ENCODE data around the gene BMPR1A. TPM values are rescaled to one million over a fixed set of nuclear protein-coding genes. Genes with fewer than 3 reads are reported as not detected.
"Not testable (repeated sequence)": the region's sequence is repeated elsewhere in the genome, so short reads cannot be mapped to it uniquely, and the experiment has no call there.

The BMPR1A gene
- polyA plus RNA-seq, 3 donors, result 73.6 to 85.4 (median 78.2) TPM

DNA sequence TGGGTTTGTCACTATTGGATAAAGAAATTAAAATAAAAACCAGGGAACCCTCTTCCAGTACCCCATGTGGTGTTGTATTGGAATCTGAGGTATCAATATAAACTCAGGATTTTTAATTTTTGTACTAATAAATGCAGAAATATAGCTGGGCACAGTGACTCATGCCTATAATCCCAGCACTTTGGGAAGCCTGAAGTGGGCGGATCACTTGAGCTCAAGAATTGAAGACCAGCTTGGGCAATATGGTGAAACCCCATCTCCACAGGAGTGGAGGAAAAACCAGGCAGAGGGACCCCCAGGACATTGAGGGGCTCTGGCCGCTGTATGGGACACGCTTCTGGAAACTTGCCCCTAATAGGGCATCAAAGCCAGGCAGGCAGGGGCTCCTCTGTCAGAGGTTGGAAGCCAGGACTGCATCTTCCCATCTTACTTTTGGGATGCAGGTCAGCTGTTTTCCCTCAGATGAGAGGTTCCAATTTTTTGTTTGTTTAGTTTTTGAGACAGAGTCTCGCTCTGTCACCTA, 222.9 kb downstream of the BMPR1A start:
- no peak for DNase-seq (ENCODE audit: low read depth in 3 of 3, low spot score in 2 of 3)

DNA sequence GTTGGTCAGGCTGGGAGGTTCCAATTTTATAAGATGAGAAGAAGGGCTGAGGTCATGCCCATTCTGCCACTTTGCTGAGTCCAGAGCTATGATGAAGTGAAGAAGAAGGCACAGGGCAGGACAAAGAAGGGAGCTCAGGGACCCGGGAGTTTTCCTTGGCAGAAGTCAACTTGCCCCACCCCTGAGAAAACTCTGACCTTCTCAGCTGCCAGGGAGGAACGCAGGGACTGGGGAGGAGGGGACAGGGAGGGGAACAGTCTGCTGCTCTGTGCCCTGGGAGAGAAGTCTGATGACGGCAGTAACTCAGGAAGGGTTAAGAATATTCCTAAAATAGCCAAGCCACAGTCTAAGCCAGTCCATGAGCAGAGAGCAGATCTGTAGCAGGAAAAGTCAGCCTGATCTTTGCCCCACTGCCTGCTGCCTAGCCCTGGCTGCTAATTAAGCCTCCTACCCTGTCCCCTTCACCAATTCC, 223.6 kb downstream of the BMPR1A start:
- DNase-seq (ENCODE audit: low read depth in 3 of 3, low spot score in 2 of 3), result no peak

DNA sequence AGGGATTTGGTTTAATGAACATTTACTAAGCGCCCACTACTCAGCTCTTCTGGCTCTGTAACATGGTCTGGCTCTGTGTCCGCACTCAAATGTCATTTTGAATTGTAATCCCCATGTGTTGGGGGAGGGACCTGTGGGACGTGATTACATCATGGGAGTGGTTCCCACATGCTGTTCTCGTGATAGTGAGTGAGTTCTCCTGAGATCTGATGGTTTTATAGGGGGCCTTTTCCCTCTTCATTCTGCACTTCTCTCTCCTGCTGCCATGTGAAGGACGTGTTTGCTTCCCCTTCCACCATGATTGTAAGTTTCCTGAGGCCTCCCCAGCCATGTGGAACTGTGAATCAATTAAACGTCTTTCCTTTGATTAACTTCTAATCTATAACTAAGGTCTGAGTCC, 224.6 kb downstream of the BMPR1A start:
- DNase-seq (ENCODE audit: low read depth in 3 of 3, low spot score in 2 of 3), result not testable (repeated sequence)

DNA sequence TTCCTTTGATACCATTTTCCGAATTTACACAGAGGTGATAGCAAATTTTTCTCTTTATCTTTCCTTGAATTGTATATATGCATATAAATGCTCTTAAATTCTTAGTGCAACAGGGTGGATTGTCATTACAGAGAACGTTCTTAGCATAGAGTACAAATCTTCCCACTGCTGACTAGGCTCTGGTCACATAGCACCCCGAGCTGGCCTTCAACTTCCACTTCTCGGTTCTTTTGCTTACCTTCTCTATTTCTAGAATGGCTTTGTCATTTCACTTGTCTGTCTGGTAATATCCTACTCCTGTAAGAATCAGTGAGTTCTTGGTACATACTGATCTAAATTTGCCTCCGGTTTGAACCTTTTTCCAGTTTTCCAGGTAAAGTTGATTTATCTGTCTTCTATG, 225.3 kb downstream of the BMPR1A start:
- no peak for DNase-seq (ENCODE audit: low read depth in 3 of 3, low spot score in 2 of 3)

Other genes starting within 250 kb of the BMPR1A start
- gene WAPL, start 234.8 kb upstream of the BMPR1A start, polyA plus RNA-seq (ENCODE audit: insufficient read length in 3 of 3), result 10 to 100 TPM; 51.1 to 54.3 (median 51.9) TPM
- not detected for gene OPN4, start 102.1 kb upstream of the BMPR1A start, polyA plus RNA-seq (ENCODE audit: insufficient read length in 3 of 3)
- 1 to 10 TPM in 2 of 3 donors, under 1 TPM in 1; 0.72 to 1.7 (median 1.2) TPM for gene LDB3, start 88.1 kb upstream of the BMPR1A start, polyA plus RNA-seq (ENCODE audit: insufficient read length in 3 of 3)
- 10 to 100 TPM; 23.4 to 26.1 (median 24.0) TPM for gene MMRN2, start 201.0 kb downstream of the BMPR1A start, polyA plus RNA-seq (ENCODE audit: insufficient read length in 3 of 3)
- gene SNCG, start 202.0 kb downstream of the BMPR1A start, polyA plus RNA-seq (ENCODE audit: insufficient read length in 3 of 3), result 10 to 100 TPM in 2 of 3 donors, 1 to 10 TPM in 1; 8.3 to 23.4 (median 13.1) TPM
- 10 to 100 TPM; 12.5 to 18.4 (median 17.3) TPM for gene ADIRF, start 211.9 kb downstream of the BMPR1A start, polyA plus RNA-seq (ENCODE audit: insufficient read length in 3 of 3)

All from right renal cortex interstitium (tissue), 3 donors.